ENCODE data around the gene MACROD2.

DNA sequence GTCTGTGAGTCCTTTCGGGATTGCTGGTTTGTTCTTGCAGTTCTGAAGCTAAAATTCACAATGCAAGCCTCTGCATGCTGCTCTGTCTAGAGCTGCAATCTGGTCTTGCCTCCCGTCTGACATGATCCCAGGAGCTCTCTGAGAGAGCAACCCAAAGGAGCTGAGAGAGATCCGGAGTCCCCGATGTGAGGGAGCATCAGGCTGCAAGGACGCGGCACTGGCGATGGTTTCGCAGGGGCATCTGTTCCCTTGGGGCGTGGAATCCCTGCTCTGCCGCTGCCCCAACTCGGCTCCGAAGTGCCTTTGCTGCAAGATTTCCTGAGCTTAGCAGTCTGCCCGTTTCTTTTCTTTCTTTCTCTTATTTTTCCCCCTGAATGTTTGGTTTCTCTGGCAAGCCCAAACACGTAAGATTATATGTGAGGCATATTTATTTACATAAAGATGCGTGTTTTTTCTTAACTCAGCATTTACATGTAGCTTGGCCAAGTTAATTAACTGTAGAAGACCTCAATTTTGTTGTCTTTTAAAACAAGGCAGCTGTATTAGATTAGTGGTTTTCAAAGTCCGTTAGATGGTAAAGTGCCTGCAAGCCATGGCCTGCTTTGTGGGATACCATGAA, 1704.9 kb downstream of the MACROD2 start:
- TF ChIP-seq, protein P1, sequence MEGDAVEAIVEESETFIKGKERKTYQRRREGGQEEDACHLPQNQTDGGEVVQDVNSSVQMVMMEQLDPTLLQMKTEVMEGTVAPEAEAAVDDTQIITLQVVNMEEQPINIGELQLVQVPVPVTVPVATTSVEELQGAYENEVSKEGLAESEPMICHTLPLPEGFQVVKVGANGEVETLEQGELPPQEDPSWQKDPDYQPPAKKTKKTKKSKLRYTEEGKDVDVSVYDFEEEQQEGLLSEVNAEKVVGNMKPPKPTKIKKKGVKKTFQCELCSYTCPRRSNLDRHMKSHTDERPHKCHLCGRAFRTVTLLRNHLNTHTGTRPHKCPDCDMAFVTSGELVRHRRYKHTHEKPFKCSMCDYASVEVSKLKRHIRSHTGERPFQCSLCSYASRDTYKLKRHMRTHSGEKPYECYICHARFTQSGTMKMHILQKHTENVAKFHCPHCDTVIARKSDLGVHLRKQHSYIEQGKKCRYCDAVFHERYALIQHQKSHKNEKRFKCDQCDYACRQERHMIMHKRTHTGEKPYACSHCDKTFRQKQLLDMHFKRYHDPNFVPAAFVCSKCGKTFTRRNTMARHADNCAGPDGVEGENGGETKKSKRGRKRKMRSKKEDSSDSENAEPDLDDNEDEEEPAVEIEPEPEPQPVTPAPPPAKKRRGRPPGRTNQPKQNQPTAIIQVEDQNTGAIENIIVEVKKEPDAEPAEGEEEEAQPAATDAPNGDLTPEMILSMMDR (IDR thresholded peaks at IDR 0.05 in 2 of 3, conservative IDR thresholded peaks at IDR 0.05 in 1 of 3; ENCODE audit: borderline replicate concordance in 1 of 3, insufficient read depth in 1 of 3, low read depth in 2 of 3, low read length in 2 of 3): no peak
- TF ChIP-seq POLR2A (IDR thresholded peaks at IDR 0.05; ENCODE audit: borderline replicate concordance, extremely low read depth, insufficient read depth, insufficient read length) (no peak), EZH2 (IDR thresholded peaks at IDR 0.05) (no peak), POLR2AphosphoS5 (IDR thresholded peaks at IDR 0.05; ENCODE audit: low read depth, low read length) (no peak), FOSL1 (IDR thresholded peaks at IDR 0.05; ENCODE audit: low read depth) (no peak), CEBPB (IDR thresholded peaks at IDR 0.05; ENCODE audit: low read depth) (no peak), ZFX (IDR thresholded peaks at IDR 0.05) (no peak)
- TF ChIP-seq, protein P2, sequence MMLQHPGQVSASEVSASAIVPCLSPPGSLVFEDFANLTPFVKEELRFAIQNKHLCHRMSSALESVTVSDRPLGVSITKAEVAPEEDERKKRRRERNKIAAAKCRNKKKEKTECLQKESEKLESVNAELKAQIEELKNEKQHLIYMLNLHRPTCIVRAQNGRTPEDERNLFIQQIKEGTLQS (IDR thresholded peaks at IDR 0.05): no peak
- TF ChIP-seq, protein P3, sequence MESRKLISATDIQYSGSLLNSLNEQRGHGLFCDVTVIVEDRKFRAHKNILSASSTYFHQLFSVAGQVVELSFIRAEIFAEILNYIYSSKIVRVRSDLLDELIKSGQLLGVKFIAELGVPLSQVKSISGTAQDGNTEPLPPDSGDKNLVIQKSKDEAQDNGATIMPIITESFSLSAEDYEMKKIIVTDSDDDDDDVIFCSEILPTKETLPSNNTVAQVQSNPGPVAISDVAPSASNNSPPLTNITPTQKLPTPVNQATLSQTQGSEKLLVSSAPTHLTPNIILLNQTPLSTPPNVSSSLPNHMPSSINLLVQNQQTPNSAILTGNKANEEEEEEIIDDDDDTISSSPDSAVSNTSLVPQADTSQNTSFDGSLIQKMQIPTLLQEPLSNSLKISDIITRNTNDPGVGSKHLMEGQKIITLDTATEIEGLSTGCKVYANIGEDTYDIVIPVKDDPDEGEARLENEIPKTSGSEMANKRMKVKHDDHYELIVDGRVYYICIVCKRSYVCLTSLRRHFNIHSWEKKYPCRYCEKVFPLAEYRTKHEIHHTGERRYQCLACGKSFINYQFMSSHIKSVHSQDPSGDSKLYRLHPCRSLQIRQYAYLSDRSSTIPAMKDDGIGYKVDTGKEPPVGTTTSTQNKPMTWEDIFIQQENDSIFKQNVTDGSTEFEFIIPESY (IDR thresholded peaks at IDR 0.05; ENCODE audit: extremely low read depth, insufficient replicate concordance, low read length): no peak

Data from HCT116 (cell line).